ENCODE data around the gene CDH22. TPM values are rescaled to one million over a fixed set of nuclear protein-coding genes. Genes with fewer than 3 reads are reported as not detected.
A peak's percentile ranks its signal among the peaks of the same experiment; 100 is the strongest.

CDH22 gene
- total RNA-seq, 2 donors from 2014 or later = 0.07 TPM; not detected in 1

DNA sequence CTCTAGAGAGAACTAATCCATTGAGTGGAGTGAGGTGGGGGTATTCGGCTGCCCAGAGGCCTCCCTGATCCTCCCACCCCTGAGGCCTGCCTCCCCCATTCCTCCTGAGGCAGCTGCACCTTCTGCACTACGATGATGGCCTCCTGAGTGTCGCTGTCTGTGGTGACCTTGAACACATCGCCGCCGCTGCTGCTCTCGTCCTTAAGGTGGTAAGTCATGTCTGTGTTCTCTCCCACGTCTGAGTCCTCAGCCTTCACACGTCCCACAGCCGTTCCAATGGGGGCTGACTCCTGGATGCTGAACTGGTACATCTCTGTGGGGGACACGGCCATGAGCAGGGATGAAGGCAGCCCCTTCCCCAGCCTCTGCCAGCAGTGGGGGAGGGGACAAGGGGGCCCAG is 95.4 kb downstream of the CDH22 start:
- ATAC-seq = no peak
- Mint-ChIP-seq H3K36me3 (no peaks in the 10 kb centered on the region), H3K9me3 (no peaks in the 10 kb centered on the region), H3K27ac (no peak overlapping the region)
- DNase-seq (ENCODE audit: low spot score in 2 of 2) = no peak

DNA sequence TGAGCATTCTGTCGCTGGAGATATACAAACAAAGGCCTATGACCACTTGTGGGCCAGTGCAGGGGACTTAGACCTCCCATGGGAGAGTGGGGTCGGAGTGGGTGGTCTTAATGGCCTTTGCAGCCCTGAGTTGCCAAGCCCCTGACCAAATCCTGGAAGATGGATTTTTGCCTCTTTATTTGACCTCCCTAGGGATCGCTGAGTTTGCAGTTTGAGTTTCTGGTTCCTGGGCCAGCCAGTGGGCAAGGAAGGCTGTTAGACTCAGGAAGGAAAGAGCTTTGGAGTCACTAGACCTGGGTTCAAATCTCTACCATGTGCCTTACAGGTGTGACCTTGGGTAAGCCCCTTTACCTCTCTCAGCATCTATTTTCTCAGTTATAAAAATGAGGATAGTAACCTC is 96.0 kb downstream of the CDH22 start:
- H3K36me3 Mint-ChIP-seq = no peaks in the 10 kb centered on the region
- H3K27ac Mint-ChIP-seq = no peak overlapping the region
- no peak for ATAC-seq
- no peak for DNase-seq (ENCODE audit: low spot score in 2 of 2)
- H3K9me3 Mint-ChIP-seq = no peaks in the 10 kb centered on the region

DNA sequence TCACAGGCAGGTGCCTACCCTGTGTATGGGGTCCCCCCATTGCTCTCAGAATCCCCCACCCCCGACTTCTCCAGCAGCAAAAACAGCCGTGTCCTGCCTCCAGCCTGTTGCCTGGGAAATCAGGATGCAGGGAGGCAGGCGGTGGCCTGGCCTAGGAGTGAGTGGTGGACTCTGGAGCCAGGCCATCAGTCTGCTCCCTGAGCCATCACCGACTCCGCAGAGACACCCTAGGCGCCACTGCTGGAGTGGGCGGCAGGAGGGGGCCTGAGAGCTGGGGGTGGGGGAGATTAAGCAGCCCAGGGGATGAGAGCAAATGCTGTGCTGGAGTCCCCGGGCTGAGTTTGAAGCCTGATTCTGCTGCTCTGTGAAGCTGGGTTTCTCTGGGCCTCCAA is 97.0 kb downstream of the CDH22 start:
- no peak for DNase-seq (ENCODE audit: low spot score in 2 of 2)
- no peak for ATAC-seq
- Mint-ChIP-seq H3K27ac (no peak overlapping the region), H3K36me3 (no peaks in the 10 kb centered on the region), H3K9me3 (no peaks in the 10 kb centered on the region)

DNA sequence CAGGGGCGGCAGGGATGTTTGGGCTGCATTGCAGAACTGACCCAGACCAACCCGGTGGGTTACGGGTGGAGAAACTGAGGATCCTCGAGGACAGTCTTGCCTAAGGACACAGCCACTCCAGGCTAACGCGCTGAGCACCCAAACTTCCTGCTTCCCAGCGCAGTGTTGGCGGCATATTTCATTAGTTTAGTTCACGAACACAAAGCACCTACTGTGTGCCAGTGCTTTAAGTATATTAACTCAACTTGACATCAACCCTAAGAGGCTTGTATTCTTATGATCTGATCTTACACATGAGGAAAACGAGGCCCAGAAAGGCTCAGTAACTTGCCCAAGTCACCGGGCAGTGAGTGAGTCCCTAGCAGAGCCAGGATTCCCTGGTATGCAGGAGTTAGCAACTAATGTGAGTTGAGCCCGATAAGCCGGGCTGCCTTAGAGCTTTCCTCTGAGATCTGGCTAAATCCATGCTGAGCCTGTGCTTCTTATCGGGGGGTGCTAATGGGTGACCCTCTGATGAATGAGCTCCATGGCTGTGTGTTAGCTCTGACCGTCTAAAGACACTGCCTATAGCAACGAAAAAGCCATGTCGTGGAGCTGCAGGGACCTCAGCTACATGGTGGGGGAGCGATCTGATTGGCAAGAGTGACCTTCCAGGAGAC is 97.5 kb downstream of the CDH22 start:
- Mint-ChIP-seq H3K36me3 (no peaks in the 10 kb centered on the region), H3K27ac (no peak overlapping the region), H3K9me3 (no peaks in the 10 kb centered on the region)
- DNase-seq (ENCODE audit: low spot score in 2 of 2) (no peak), ATAC-seq (no peak)

DNA sequence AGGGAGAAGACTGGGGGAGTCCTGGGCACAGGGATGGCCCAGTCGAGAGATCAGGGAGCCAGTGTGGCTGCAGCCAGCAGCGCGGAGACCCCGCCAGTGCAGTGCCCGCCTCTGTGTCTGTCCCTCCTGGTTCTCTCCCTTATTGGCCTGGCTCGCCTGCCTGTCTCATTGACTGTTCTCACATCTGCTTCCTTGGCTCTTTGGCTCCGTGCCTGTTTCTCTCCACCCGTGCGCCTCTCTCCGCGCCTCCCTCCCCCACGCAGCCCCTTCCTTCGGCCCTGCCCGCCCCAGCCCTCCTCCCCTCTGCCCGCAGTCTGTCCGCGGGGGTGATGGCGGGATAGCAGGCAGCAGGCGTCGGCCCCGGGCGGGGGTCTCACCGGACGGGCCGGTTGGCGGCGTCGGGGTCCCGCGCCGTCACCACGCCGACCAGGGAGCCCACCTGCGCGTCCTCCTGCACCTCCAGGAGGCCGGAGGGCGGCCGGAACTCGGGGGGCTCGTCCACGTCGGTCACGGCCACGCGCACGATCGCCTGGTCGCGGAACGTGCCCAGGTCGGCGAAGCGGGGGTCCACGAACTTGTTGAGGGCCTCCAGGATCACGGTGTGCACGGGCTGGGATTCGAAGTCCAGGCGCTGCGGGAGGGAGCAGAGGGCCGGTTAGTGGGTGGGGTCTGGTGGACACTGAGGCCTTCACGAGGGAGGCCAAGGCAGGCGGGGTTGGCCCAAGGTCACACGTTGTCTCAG is 98.2 kb downstream of the CDH22 start:
- DNase-seq (ENCODE audit: low spot score in 2 of 2) = no peak
- no peak overlapping the region for H3K27ac Mint-ChIP-seq
- no peaks in the 10 kb centered on the region for H3K9me3 Mint-ChIP-seq
- ATAC-seq = no peak
- H3K36me3 Mint-ChIP-seq = no peaks in the 10 kb centered on the region

DNA sequence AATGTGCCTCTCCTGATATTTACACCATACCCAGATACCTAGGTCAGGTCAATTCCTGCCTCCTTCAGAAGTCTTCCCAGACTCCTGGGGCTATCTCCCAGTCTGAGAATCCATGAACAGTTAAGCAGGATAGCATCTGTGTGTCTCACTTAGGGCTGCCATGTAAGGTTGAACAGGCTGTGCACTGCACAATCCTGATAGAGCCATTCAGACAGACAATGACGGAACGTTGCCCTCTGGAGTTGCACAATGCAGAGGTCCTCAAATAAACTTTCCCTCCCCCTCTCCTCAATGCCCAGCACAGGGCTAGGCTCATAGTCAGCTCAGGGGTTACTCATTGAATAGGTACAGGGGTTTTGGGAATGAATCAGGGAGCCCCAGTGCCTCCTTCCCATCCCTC is 100.5 kb downstream of the CDH22 start:
- Mint-ChIP-seq H3K27ac (no peak overlapping the region), H3K9me3 (no peaks in the 10 kb centered on the region), H3K36me3 (no peaks in the 10 kb centered on the region)
- ATAC-seq (no peak), DNase-seq (ENCODE audit: low spot score in 2 of 2) (no peak)

DNA sequence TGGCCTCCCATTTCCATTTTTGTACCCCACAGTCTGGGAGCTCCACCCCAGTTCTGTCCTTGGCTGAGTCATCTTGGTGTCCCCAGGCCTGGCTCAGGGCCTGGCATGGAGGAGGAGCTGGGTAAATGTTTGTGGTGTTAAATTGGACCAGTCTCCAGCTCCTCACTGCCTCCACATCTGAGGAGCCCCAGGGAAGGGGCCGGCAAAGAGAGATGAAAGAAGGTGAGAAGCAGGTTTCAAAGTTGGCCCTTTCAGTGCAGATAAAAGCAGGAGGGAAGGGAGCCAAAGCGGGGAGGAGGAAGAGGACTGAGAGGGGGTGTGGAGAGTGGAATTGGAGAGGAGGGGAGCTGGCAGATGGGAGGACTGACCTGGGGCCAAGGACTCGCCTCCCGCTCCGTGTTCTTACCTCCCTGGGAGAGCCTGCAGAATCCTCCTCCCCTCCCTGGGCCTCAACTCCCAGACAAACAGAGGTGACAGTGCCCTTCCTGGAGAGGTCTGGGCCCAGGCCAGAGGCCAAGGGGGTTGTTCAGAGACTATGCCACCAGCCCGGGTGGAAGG is 101.2 kb downstream of the CDH22 start:
- Mint-ChIP-seq H3K36me3 (no peaks in the 10 kb centered on the region), H3K9me3 (no peaks in the 10 kb centered on the region), H3K27ac (no peak overlapping the region)
- ATAC-seq (no peak), DNase-seq (ENCODE audit: low spot score in 2 of 2) (no peak)

DNA sequence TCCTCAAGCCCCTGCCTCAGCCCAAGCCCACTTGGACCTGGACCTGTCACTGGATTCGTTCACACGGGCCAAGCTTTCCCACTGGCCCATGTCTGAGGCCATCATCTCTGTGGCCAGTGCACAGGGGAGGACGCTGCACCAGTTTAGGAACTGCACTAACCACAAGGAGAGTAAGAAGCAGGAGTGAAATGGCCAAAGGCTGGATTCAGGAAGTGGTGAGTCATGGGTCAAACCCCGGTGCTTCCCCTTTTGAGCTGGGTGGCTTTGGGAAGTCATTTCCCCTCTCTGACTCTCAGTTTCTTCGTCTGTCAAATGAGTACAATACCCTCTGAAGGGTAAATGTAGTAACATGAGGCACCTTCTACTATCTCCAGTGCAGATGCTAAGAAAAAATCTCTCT is 102.3 kb downstream of the CDH22 start:
- ATAC-seq (peak; percentile 47 to 90), DNase-seq (ENCODE audit: low spot score in 2 of 2) (peak in 1 of 2 donors; percentile 61)
- peak overlapping the region in 1 of 2 donors; percentile 42 for H3K27ac Mint-ChIP-seq
- H3K36me3 Mint-ChIP-seq = no peaks in the 10 kb centered on the region
- no peaks in the 10 kb centered on the region for H3K9me3 Mint-ChIP-seq

DNA sequence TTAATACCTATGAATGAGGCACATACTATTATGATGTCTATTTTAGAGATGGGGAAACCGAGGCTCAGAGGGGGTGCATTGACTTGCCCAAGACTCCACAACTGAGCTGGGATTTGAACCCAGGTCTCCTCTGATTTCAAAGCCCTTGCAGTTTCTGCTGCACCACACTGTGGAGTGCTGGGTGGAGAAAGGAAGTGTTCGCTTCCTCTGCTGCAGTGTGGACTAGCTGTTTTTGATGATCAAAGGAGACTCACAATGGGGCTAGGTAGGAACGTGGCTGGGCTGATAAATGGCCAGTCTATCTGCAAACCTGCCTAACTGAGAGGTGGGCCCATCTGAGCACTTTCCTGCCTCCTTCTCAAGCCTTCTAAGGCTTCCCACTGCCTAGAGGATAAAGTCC is 102.9 kb downstream of the CDH22 start:
- H3K27ac Mint-ChIP-seq = peak overlapping the region in 1 of 2 donors; percentile 42
- no peaks in the 10 kb centered on the region for H3K36me3 Mint-ChIP-seq
- ATAC-seq = peak in 1 of 2 donors; percentile 41

DNA sequence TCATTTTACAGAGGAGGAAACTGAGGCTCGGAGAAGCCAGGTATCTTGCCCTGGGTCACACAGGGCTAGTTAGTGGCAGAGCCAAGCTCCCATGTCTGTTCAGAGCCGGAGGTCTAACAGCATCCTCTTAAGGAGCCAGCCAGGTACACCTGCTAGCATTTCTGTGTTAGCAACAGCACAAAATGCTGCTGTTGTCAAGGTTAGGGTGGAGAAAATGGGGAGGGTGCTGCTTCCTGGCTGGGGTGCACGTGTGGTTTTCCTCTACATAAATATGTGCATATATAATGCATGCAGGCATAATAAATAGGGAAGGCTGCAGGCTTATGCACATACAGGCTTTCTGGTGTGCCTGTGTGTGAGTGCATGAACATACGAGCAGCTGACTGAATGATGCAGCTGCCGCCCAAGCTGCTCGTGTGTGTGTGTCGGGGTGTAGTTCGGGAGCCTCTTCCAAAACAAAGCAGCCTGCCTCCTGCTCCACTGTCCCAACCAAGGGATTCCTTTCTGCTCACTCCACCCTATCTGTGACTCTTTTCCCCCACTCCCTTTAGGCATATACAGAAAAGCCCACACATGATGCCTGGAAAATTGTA is 103.6 kb downstream of the CDH22 start:
- H3K9me3 Mint-ChIP-seq = no peaks in the 10 kb centered on the region
- H3K36me3 Mint-ChIP-seq = no peaks in the 10 kb centered on the region
- DNase-seq (ENCODE audit: low spot score in 2 of 2) (no peak), ATAC-seq (no peak)
- H3K27ac Mint-ChIP-seq = no peak overlapping the region

More for the DNA sequence above, 102.9 kb downstream of the CDH22 start:
- H3K9me3 Mint-ChIP-seq = no peaks in the 10 kb centered on the region
- no peak for DNase-seq (ENCODE audit: low spot score in 2 of 2)

DNA sequence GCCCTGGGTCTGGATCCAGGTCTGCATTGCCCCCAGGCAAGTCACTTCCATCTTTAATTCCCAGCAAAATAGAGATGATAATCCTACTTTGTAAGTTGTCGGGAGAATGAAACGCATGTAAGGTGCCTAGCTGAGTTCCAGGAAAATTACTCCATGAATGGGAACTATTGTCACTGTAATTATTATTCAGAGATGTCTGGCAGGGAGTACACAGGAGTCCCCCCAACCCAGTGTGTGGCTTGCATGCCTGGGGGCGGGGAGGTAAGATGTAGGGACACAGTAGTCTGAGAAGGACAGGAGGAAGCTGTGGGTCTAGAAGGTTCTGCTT is 104.8 kb downstream of the CDH22 start:
- H3K9me3 Mint-ChIP-seq = no peaks in the 10 kb centered on the region
- H3K36me3 Mint-ChIP-seq = no peaks in the 10 kb centered on the region
- DNase-seq (ENCODE audit: low spot score in 2 of 2) (no peak), ATAC-seq (no peak)
- no peak overlapping the region for H3K27ac Mint-ChIP-seq

DNA sequence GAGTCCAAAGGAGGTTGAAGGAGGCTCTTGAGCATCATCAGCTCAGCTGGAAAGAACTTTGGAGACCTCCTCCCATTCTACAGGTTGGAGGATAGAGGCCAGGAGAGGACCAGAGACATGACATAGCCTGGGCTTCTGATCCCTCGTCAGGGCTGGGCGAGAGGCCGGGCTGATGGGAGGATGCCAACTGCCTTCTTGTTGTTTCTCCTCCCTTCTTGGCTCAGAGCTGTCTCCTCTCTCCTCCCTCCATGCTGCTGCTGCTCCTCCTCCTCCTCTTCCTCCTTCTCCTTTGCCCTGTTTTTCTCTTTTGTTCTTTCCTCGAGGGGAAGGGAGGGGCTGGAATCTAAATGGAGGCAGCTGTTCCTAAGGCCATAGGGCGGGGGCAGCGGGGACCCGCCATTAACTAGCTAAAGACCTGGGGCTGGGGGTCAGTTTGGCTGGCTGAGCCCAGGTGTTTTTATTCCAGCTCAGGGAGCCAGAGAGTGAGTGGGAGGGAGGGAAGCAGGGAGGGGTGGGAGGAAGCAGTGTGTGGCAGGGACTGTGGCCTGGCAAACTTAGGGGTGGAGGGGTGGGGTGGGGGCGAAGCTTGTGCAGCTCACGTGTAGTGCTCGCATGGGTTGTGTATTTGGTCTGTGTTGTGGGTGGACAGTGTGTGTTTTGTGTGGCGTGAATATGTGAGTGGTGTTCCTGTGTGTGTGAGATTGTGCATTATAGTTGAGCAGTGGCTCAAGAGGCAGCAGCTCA is 105.4 kb downstream of the CDH22 start:
- DNase-seq (ENCODE audit: low spot score in 2 of 2) = no peak
- no peaks in the 10 kb centered on the region for H3K36me3 Mint-ChIP-seq
- H3K9me3 Mint-ChIP-seq = no peaks in the 10 kb centered on the region
- H3K27ac Mint-ChIP-seq = no peak overlapping the region
- no peak for ATAC-seq

DNA sequence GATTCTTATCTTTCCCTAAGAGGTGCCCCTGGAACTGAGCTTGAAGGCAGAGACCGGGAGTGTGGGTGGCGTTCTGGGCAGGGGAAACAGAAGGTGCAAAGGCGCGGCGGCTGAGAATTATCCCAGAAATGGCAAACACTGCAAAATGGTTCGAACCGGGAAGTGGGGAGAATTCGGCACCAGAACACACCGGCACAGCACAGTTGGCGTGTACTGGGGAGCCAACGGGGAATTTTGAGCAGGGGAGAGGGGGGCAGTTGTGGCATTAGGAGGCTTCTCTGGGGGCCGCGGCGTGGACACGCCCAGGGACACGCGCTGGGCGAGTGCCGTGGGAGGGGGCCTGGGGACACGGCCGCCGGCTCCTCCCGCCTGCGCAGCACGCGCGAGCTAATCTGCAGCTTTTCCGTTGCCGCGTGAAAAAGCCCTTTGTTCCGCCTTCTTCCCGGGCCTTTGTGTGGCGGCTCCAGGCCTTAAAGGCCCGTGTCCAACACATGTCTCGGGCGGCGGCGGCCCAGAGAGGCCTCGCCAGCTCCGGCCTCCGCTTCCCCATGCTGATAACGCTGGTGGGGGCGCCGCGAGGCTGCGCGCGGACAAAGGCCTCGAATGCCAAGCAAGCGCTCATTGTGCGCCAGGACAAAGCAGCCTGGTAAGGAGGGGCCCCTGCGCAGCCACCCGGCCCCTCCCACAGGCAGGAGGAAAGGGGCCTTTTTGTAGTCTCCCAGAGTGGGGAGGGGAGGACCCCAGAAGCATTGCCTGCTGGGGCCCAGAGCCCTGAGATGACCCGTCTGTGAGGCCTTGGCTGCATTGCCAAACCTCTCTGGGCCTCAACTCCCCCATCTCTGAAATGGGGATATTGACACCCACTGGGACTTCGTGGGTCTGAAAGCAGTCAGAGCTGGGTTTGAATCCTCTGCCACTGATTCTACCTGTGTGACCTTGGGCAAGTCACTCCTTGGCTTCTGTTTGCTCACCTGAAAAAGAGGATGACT is 107.4 kb downstream of the CDH22 start:
- H3K36me3 Mint-ChIP-seq = no peaks in the 10 kb centered on the region
- no peak for DNase-seq (ENCODE audit: low spot score in 2 of 2)
- no peak overlapping the region for H3K27ac Mint-ChIP-seq
- no peaks in the 10 kb centered on the region for H3K9me3 Mint-ChIP-seq
- ATAC-seq = no peak

DNA sequence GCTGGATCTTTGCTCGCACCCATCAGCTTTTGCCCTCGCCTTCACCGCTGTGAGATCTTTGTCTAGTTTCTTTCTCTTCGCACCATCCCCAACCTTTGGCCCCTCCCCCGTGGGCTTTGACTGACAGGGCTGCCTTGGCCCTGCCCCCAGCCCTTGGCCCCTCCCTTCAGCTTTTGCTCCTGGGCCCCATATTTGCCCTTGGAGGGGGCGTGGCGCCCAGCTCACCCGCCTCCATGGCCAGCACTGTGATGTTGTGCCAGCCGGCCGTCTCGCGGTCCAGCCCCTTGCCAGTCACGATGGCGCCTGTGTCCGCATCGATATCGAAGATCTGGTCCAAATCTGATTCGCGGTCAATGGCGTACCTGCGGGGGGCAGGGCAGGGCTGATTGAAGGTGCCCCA is 109.1 kb downstream of the CDH22 start:
- Mint-ChIP-seq H3K36me3 (no peaks in the 10 kb centered on the region), H3K27ac (no peak overlapping the region), H3K9me3 (no peaks in the 10 kb centered on the region)
- DNase-seq (ENCODE audit: low spot score in 2 of 2) (no peak), ATAC-seq (peak in 1 of 2 donors; percentile 41)

DNA sequence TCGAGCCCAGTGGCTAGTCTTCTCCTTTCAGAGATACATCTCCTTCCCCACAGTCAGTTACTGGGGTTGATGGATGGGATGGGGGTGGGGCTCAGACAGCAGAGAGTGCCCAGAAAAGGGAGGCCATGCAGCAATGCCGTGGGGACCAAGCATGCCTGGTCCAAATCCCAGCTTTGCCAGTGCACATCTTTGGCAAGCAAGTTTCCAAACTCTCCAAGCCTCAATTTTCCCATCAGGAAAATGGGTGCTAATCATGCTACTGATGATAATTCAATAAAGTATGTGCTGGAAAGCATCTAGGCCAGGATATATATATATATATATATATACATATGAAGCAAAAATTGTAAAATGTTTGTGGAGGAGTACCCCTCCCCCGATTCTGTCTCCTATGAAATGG is 111.3 kb downstream of the CDH22 start:
- DNase-seq (ENCODE audit: low spot score in 2 of 2) = no peak
- no peaks in the 10 kb centered on the region for H3K36me3 Mint-ChIP-seq
- no peaks in the 10 kb centered on the region for H3K9me3 Mint-ChIP-seq
- no peak overlapping the region for H3K27ac Mint-ChIP-seq
- no peak for ATAC-seq

All from activated naive CD4-positive, alpha-beta T cell treated with anti-CD3 and anti-CD28 coated beads, Interleukin-2, amount 50 U/mL, for 72 hours (primary cell).